Right renal cortex interstitium (tissue), 3 donors: ENCODE measurements around the gene PLA2G2F. TPM values are rescaled to one million over a fixed set of nuclear protein-coding genes. Genes with fewer than 3 reads are reported as not detected.
"Not testable (repeated sequence)": the region's sequence is repeated elsewhere in the genome, so short reads cannot be mapped to it uniquely, and the experiment has no call there.

Source experiments
- DNase-seq, 3 donors: peaks; one replicate each; pipeline ENCODE4 v3.0.0-alpha.2; 2013; ENCODE audit warnings: low read depth in 3 of 3, low spot score in 2 of 3
- polyA plus RNA-seq, 3 donors: library from polyadenylated mRNA; unstranded; fragments of 120-200 nt; gene quantifications; one replicate each; pipeline ENCODE4 v1.2.1, GENCODE V29; 2013; ENCODE audit not compliant: insufficient read length in 3 of 3

The PLA2G2F gene
- polyA plus RNA-seq, 3 donors, result 0.12 to 0.37 TPM; not detected in 1

GRCh38 chr1:20112279-20113000 lies 26.7 kb upstream of the PLA2G2F start:
- no peak for DNase-seq

GRCh38 chr1:20114021-20114648 lies 25.0 kb upstream of the PLA2G2F start:
- no peak for DNase-seq

- no peak for DNase-seq
Measured at GRCh38 chr1:20115479-20115878, 23.6 kb upstream of the PLA2G2F start.

GRCh38 chr1:20115916-20116315 lies 23.2 kb upstream of the PLA2G2F start:
- DNase-seq, result no peak

GRCh38 chr1:20117236-20117635 lies 21.9 kb upstream of the PLA2G2F start:
- no peak for DNase-seq

GRCh38 chr1:20119347-20119746 lies 19.8 kb upstream of the PLA2G2F start, which contains the start of gene PLA2G2D:
PLA2G2D (minus strand) TSS chr1:20119536; CDS start chr1:20119498, 38 bp downstream.
- DNase-seq, result no peak

- DNase-seq, result no peak
Measured at GRCh38 chr1:20120796-20121195, 18.3 kb upstream of the PLA2G2F start.

GRCh38 chr1:20123722-20124455 lies 15.2 kb upstream of the PLA2G2F start:
- no peak for DNase-seq

- no peak for DNase-seq
Measured at GRCh38 chr1:20124456-20125057, 14.6 kb upstream of the PLA2G2F start.

- no peak for DNase-seq
Measured at GRCh38 chr1:20125100-20125499, 14.0 kb upstream of the PLA2G2F start.

- no peak for DNase-seq
Measured at GRCh38 chr1:20126041-20126805, 12.9 kb upstream of the PLA2G2F start.

- DNase-seq, result no peak
Measured at GRCh38 chr1:20126806-20127440, 12.2 kb upstream of the PLA2G2F start.

GRCh38 chr1:20130518-20130917 lies 8.6 kb upstream of the PLA2G2F start:
- not testable (repeated sequence) for DNase-seq

- DNase-seq, result no peak
Measured at GRCh38 chr1:20134995-20135394, 4.1 kb upstream of the PLA2G2F start.

GRCh38 chr1:20136249-20136648 lies 2.9 kb upstream of the PLA2G2F start:
- DNase-seq, result no peak

GRCh38 chr1:20137055-20137454 lies 2.1 kb upstream of the PLA2G2F start:
- no peak for DNase-seq

GRCh38 chr1:20137604-20138003 lies 1.5 kb upstream of the PLA2G2F start:
- DNase-seq, result no peak

GRCh38 chr1:20138346-20138745 lies 777 bp upstream of the PLA2G2F start:
- no peak for DNase-seq

- DNase-seq, result no peak
Measured at GRCh38 chr1:20139776-20140612, 871 bp downstream of the PLA2G2F start.
